ENCODE results near the gene AGRP. TPM values are rescaled to one million over a fixed set of nuclear protein-coding genes. Genes with fewer than 3 reads are reported as not detected.
"Not testable (repeated sequence)": the region's sequence is repeated elsewhere in the genome, so short reads cannot be mapped to it uniquely, and the experiment has no call there.

The AGRP gene
- total and polyA plus RNA-seq, 2 of the 4 experiments (the other 2 are of a cell fraction), result not detected

DNA sequence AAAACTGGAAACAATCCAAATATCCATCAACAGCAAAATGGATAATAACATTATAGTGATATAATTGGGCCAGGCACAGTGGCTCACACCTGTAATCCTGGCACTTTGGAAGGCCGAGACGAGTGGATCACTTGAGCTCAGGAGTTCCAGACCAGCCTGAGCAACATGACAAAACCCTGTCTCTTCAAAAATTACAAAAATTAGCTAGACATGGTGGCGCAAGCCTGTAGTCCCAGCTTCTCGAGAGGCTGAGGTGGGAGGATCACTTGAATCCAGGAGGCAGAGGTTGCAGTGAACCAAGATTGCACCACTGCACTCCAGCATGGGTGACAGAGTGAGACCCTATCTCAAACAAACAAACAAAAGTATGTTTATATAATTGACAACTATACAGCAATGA, 4.2 kb upstream of the AGRP start:
- H2BK20ac ChIP-seq (ENCODE audit: low read depth, low read length); H3K23ac ChIP-seq (ENCODE audit: low read depth, low read length); H2AK9ac ChIP-seq (replicated peaks; ENCODE audit: low read depth, low read length, poor library complexity); H3K9me3 ChIP-seq (ENCODE audit: control insufficient read depth, insufficient read depth, low read length); H2AK5ac ChIP-seq (ENCODE audit: low read depth, low read length); in situ Hi-C loops (cut with MboI; ENCODE audit: low sequenced_read_pairs); H3K4ac ChIP-seq (ENCODE audit: low read depth, low read length); H3K14ac ChIP-seq (replicated peaks; ENCODE audit: low read depth, low read length); H3K36me3 ChIP-seq (ENCODE audit: control insufficient read depth, insufficient read depth, low read length); BruUV-seq (replicated peaks); H2BK5ac ChIP-seq (ENCODE audit: low read depth, low read length, poor library complexity, severe bottlenecking); H3K18ac ChIP-seq (ENCODE audit: low read depth, low read length); DNase-seq; H3K4me1 ChIP-seq (ENCODE audit: control insufficient read depth, insufficient read depth, low read length); H3K4me2 ChIP-seq (ENCODE audit: low read depth, low read length); ATAC-seq (ENCODE audit: low read depth); H3K9ac ChIP-seq (ENCODE audit: low read depth, low read length); H3K27ac ChIP-seq (ENCODE audit: insufficient read depth, low read length); H3K9me1 ChIP-seq (ENCODE audit: insufficient read depth, low read length); H4K20me1 ChIP-seq (ENCODE audit: insufficient read depth, low read length); H3K56ac ChIP-seq (ENCODE audit: extremely low read depth, insufficient read depth, low read length); dilution Hi-C loops (cut with HindIII; ENCODE audit: low sequenced_read_pairs, unreplicated experiment); H4K5ac ChIP-seq (ENCODE audit: low read depth, low read length); POLR2A ChIA-PET (ENCODE audit: unreplicated experiment); H3K27me3 ChIP-seq (ENCODE audit: control insufficient read depth, insufficient read depth, low read length); H2BK15ac ChIP-seq (ENCODE audit: low read depth, low read length); H4K8ac ChIP-seq (ENCODE audit: low read depth in 2 of 2, low read length in 2 of 2); H4K91ac ChIP-seq (ENCODE audit: insufficient read depth, low read depth, low read length); H2AFZ ChIP-seq (replicated peaks; ENCODE audit: low read length, poor library complexity); intact Hi-C loops (cut with micrococcal nuclease); H3K4me3 ChIP-seq (ENCODE audit: insufficient read depth, low read depth, low read length); H2BK120ac ChIP-seq (ENCODE audit: low read depth, low read length): not testable (repeated sequence)
- no CpG with 5 or more reads among the region's 4 CpGs for WGBS, 2 experiments (ENCODE audit: extremely low coverage in 2 of 2, insufficient read length in 1 of 2)
- CTCF ChIA-PET, result interaction anchor here (1.7 kb wide), 1 partner anchor 34 kb away, joined by 8 read pairs; no protein-coding TSS in a partner anchor
- H3K79me1 ChIP-seq (ENCODE audit: low read depth in 1 of 2, low read length in 2 of 2), result peaks cover 0 to 13% of the 10 kb centered on the region in 2 experiments; a peak in 3 of 4 replicates
